Measurements from ENCODE around the gene RNF31.
A peak's percentile ranks its signal among the peaks of the same experiment; 100 is the strongest.
"Not testable (repeated sequence)": the region's sequence is repeated elsewhere in the genome, so short reads cannot be mapped to it uniquely, and the experiment has no call there.

RNF31 gene

DNA sequence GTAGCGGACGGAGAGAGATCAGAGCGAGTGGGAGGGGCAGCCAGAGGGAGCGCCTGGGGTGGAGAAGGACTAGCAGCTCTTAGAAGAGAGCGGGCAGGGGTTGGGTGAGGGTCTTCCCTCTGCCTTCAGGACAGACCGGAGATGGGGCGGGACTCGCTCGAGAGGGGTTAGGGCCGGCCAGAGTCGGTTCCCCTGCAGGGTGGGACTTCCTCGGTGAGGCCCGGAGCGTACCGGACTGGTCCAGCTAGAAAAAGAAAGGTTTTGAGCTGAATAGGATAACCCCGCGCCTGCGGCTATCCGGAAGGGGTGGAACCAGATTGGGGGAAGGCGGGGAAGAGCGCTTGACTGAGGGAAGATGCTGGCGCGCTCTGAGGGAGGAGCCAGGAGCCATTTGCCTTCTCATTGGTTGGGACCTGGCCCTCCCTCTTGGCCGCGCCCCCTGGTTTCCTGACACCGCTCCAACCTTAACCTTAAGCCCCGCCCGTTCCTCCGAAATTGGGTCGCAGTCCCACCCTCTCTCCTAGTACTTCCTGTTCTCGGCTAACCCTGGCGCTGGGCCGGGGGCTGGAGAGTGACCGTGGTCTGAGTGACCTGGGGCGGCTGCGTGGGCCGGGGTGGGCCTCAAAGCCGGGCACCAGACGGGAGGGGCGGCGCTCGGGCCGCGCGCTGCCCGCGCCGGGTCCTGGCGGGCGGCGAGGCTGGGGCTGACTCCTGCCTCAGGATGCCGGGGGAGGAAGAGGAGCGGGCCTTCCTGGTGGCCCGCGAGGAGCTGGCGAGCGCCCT is at the start of gene RNF31:
RNF31 (plus strand) TSS at position 521 of the 783 bp plus-strand sequence; CDS start at position 722, 201 bp downstream.
- DNase-seq (ENCODE audit: low spot score) = peak; percentile 99

DNA sequence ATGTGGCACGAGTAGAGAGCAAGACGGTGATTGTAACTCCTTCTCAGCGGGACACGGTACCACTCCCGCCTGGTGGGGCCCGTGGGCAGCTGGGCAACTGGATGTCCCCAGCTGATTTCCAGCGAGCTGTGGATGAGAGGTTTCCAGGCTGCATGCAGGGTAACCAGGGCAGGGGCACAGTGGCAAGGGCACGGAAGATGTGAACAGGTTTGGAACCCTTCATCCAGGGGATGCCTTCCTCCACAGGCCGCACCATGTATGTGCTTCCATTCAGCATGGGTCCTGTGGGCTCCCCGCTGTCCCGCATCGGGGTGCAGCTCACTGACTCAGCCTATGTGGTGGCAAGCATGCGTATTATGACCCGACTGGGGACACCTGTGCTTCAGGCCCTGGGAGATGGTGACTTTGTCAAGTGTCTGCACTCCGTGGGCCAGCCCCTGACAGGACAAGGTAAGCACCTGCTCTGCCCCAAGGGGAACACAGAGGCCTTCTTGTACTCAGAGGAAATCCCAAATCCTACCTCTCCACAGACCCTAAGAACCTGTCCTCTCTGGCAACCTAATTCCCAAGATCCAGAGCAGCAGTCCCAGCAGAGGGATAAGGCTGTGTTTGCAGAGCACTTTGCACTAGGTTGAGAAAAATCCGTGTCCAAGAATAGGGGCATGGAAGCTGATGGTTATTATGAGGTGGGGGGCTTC is 48.9 kb upstream of the RNF31 start:
- no peak for DNase-seq (ENCODE audit: low spot score)

DNA sequence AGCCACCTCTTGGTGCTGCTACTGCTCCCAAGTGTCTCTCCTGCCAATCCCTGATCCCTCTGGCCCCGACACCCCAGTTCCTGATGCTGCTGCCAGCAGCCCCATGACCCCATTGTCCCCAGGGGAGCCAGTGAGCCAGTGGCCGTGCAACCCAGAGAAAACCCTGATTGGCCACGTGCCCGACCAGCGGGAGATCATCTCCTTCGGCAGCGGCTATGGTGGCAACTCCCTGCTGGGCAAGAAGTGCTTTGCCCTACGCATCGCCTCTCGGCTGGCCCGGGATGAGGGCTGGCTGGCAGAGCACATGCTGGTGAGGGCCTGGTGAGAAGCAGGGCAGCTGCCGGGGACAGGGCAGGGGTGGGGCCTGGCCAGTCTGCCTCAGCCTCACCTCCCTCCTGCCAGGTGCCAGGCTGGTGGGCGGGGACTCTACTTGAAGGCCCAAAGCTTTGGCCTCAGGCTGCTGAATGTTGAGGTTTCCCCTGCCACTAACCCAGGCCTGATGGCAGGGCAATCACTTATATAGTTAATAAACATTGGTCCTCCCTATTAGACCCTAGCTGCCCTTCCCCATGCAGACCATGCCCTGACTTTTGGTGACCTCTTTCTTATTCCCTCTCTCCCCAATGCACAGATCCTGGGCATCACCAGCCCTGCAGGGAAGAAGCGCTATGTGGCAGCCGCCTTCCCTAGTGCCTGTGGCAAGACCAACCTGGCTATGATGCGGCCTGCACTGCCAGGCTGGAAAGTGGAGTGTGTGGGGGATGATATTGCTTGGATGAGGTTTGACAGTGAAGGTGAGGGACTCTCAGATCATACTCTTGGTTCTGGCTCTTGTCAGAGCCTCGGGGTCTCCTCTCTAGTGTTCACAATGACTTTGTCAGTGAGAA is 48.1 kb upstream of the RNF31 start:
- peak; percentile 18 for DNase-seq (ENCODE audit: low spot score)

DNA sequence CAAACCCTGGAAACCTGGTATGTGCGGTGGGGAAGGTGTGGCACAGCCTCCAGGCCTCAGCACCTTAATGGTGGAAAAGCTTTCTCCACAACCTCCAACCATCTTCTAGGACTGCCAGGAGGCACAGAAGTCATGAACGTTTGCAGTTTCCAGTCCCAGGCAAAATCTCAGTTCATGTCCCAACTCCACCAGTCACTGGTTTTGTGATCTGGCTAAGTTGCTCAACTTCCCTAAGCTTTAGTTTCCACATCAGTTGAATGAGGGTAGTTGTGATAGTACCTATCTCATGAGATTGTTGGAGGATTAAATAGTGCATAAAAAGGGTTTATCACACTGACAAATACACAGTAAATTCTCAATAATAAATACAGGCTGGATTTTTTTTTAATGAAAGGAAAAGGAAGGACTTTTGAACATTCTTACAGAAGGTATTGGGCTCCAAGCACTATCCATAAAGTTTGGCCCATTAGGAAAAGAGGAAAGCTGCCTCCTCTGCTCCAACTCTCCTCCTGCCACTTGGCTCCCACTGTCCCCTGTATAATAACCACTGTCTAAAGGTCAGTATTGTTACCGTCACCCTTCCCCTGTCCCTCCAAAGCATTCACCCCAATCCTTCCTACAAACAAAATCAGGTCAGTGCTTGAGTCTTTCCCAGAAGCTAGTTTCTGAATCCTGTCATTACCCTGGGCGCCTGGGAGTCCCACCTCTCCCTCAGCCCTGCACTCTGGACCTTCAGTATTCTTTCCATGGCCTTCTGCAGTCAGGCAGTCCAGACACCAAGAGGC is 46.9 kb upstream of the RNF31 start:
- no peak for DNase-seq (ENCODE audit: low spot score)

DNA sequence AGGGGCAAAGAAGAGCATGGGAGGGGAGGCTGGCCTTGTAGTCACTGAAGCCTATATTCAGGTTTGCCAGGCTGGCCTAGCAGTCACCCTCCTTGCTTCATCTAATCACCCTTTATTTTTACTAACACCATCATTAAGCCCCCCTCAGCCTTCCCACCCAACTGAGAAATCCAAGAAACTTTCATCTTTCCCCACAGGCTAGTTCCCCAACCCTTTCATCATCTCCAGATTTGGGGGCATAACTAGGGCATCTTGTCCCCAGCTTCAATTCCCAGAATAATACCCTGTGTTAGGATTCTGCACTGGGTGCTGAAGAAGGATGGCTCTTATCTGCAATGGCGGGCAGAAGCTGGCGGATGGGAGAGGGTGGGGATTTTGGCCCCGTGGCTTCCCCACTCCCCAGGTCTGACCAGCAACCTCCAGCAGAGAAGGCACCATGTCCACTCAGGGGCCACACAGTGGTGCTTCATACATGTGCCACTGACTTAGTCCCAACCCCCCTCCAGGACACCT is 46.3 kb upstream of the RNF31 start:
- DNase-seq (ENCODE audit: low spot score) = no peak

DNA sequence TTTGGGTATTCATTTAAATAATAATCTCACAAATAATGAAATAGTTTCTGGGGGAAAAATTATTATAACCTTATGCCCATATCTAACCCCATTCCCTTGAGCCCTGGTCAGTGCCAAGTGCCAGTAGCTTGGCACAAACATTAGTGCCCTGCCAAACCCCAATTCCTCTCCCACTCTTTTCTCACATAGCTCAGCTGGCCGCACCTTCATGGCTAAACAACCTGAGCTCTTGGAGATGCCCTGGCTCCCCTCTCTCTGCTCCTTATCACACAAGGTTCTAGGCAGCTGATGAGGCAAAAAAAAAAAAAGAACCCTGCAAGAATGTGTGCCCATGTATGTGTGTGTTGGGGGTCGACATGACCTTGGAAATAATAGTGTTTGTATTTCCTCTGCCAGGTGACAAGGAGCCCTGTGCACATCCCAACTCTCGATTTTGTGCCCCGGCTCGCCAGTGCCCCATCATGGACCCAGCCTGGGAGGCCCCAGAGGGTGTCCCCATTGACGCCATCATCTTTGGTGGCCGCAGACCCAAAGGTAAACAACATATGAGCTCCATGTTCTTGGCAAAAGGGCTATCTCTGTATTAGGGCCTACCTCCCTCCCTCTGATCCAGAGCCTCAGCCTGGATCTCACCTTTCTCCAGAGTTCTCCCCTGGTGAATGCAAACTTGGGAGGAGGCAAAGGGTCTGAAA is 44.8 kb upstream of the RNF31 start:
- DNase-seq (ENCODE audit: low spot score) = no peak

DNA sequence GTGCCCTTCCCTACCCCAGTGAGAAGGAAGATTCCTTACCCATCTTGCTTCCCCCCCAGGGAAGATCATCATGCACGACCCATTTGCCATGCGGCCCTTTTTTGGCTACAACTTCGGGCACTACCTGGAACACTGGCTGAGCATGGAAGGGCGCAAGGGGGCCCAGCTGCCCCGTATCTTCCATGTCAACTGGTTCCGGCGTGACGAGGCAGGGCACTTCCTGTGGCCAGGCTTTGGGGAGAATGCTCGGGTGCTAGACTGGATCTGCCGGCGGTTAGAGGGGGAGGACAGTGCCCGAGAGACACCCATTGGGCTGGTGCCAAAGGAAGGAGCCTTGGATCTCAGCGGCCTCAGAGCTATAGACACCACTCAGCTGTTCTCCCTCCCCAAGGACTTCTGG is 43.8 kb upstream of the RNF31 start:
- no peak for DNase-seq (ENCODE audit: low spot score)

DNA sequence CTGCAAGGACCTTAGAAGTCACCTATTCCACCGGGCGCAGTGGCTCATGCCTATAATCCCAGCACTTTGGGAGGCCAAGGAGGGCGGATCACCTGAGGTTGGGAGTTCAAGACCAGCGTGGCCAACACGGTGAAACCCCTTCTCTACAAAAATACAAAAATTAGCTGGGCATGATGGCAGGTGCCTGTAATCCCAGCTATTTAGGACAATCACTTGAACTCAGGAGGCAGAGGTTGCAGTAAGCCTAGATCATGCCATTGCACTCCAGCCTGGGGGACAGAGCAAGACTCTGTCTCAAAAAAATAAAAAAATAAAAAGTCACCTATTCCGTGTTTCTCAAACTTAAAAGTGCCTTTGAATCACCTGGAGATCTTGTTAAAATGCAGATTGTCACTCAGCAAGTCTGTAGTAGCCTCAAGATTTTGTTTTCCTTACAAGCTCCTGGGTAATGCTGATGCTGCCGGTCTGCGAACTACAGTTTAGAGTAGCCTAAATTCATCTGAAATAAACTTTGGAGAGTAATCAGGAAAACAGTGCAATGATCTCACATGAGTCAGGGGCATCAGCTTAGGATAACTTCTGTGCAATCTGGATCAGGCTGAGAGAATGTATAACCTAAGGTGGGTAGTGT is 41.6 kb upstream of the RNF31 start:
- not testable (repeated sequence) for DNase-seq (ENCODE audit: low spot score)

DNA sequence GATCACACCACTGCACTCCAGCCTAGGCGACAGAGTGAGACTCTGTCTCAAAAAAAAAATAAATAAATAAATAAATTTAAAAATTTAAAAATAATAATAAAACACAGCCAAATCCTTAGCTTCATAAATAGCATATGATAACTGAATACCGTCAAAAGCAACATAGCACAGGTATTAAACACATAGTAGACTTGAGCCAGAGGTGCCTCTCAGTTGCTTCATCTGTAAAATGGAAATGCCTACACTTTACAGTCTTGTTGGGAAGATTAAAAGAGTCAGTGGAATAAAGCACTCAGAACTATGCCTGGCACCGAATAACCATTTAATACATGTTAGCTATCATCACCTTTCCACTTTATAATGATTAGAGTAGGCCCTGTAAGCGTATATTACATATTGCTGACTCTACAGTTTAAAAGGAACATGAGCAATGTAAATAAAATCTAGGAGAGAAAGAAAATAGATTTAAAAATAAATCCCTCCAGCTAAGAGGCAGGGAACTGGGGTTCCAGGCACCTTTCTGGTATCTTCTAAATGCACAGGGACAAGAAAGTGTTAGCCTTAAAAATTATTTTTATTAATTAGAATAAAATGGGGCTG is 40.5 kb upstream of the RNF31 start:
- DNase-seq (ENCODE audit: low spot score) = no peak

DNA sequence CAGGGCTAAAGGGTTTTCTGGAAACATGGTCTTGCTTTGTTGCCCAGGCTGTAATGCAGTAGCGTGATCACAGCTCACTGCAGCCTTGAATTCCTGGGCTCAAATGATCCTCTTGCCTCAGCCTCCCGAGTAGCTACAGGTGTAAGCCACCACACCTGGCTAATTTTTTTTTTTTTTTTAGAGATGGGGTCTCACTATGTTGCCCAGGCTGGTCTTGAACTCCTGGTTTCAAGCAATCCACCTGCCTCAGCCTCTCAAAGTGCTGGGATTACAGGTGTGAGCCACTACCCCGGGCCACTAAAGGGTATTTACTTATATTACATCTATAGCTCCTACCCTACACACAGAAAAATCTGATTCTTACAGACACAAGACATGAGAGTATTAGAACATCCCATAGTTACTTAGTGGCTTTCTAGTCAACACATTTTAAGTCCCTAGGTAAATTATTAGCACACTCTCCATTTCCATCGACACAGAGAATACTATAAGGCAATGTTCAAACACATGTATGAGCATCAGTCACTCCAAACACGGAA is 38.9 kb upstream of the RNF31 start:
- no peak for DNase-seq (ENCODE audit: low spot score)

DNA sequence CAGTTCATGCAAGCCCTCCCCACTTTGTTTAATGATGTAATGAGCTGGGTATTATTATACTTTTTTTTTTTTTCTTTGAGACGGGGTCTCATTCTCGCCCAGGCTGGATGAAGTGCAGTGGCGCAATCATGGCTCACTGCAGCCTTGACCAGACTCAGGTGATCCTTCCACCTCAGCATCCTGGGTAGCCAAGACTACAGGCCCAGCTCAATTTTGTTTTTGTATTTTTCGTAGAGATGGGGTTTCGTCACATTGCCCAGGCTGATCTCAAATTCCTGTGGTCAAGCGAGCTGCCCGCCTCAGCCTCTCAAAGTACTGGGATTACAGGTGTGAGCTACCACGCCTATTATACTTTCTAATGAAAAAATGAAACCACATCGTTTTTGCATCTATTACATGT is 37.2 kb upstream of the RNF31 start:
- no peak for DNase-seq (ENCODE audit: low spot score)

DNA sequence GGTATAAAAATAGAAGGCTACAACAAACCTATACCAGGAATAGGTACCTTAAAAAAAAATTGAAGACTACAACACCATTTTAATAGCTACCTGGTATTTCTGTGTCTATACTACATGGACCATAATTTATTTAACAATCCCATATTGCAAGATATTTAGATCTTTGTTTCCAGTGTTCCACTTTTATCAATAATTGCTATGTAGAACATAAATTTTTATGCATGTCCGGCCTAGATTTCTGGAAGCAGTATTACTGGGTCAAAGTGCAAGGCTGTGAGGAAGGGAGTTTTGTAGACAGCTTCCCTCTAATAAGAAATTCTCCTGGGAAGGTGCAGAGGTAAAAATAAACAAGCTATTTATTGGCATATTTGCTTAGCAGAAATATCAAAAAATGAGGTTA is 36.8 kb upstream of the RNF31 start:
- DNase-seq (ENCODE audit: low spot score) = no peak

DNA sequence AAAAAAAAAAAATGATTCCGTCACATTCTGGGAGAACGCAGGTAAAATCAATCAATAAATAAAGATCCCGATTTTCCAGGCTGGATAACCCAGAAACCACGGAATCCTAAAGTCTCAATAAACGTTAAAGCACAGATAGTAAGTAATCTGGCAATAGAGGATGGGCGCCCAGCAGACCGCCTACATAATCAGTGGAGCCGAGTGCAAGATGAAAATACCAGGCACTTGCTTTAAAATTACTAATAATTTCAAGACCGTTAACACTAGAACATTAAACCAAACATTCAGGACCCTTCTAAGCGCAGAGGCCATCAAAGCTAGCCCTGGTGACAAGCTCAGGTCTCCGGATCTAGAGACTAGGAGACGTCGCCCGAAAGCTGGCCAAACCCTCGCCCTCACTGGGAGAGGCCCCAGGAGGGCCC is 33.9 kb upstream of the RNF31 start:
- no peak for DNase-seq (ENCODE audit: low spot score)

DNA sequence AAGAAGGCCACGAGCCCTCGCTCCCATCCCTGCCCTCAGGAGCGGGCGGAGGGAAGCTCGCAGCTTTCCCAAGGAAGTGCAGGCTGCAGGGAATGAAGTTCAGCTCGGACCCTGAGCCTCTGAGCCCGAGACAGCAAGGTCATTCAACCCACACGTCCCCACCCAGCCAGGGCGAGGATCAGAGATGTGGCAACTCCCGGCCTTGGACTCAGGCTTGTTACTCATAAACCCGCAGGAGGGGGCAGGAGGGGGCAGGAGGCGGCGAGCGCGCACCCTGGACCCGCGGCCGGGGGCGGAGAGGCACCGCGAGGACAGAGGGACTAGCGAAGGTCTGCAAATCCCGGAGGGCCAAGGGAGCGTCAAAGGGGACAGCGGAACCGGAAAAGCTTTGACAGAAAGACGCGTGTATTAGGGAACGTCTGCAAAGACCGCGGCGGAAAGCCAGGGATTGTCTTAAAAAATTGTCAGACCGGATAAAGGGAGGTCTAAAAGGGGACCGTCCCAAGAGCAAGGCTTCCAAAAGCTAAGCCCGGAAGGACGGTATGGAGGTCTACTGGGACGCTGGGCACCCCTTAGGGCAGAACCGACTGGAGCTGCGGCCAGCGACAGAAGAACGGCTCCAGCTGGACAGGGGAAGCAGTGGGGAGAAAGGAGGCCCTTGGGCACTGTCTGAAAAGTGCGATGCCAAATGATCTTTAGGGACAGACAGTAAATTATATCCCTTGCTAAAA is 33.3 kb upstream of the RNF31 start:
- DNase-seq (ENCODE audit: low spot score) = peak; percentile 89

DNA sequence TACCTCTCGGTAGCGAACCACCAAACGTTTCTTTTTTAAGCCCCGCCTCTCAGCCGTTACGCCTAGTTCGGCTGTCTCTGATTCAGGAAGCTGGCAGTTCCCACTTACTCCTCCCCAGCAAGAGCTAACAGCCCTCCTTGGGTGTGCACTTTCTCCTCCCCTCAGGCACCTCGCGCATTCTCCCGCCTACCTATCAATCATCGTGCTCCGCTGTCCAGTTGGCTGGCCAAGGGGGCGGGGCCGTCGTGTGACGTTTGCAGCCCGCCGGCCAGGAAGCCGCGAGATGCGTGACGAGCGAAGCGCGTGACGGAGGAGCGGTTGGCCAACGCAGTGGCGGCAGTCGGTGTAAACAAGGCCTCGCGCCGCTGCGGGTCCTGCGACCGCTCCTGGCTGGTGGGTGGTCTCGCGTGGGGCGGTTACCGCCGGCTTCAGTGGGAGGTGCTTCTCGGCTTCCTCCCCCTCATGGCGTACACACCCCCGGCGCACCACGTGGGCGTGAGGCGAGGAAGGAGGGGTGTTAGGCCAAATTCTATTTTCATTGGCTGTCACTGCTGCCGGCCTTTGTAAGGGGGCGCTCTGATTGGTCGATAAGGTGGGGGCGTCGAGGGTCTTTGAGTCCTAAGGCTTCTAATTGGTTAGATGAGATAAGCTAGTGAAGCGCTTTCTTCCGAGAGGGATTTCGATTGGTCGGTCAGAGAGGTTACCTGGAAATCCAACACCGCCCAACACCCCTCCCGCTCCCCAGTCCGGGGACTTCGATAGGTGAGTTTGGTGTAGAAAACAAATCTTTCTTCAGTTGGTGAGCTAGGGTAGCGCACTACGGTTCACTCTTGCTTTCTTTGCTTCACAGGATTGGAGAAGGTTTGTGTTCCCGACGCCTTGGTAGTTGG is 32.5 kb upstream of the RNF31 start, which contains the start of the genes DCAF11 and NRL:
DCAF11 (plus strand) TSS at position 246 of the 890 bp plus-strand sequence. CDS start 818 bp downstream, outside the sequence.
NRL (minus strand) TSS at position 418 of the 890 bp plus-strand sequence. CDS start 32,101 bp downstream, outside the sequence.
- peak; percentile 100 for DNase-seq (ENCODE audit: low spot score)

DNA sequence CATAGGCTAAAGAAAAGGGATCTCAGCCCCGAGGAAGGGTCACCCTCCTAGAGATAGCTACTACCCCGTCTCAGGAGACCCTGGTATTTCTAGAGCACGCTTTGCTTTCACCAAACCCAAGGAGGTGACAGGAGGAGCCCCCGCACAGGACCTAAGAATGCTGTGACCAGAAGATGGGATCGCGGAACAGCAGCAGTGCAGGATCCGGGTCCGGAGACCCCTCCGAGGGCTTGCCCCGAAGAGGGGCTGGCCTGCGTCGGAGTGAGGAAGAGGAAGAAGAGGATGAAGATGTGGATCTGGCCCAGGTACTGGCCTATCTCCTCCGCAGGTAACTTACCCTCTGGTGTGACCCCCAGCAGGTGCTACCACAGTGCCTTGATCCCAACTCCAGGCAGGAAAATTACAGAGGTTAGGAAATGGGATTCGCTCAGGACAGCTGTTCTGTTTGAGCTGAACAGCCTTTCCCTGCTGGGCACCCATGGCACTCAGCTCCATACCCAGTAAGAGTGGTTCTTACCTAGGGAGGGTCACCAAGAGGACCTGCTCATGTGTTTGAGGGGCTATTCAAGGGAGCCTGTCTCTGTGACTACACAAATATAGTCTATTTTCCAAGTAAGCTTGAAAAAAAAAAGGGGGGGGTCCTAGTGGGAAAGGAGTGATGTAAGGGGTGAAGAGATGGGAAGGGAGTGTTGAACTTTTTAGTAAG is 31.7 kb upstream of the RNF31 start:
- DNase-seq (ENCODE audit: low spot score) = no peak
